SK-N-SH treated with all-trans-retinoic acid at 6 μM for 48 hours (cell line): Measurements from ENCODE around the gene UNC5B.

Experiments used
- ARNTL ChIP-seq: fragments of 450-650 bp; formaldehyde crosslinking; IDR thresholded peaks from 2 replicates; pipeline ENCODE4 v1.5.0; 2020; ENCODE audit warnings: low read depth, mild to moderate bottlenecking, moderate library complexity, borderline replicate concordance
- ISL1 ChIP-seq: fragments of 250-450 bp; sonication (Bioruptor Pico); IDR thresholded peaks from 2 replicates; pipeline ENCODE4 v2.1.2; 2022; ENCODE audit warnings: mild to moderate bottlenecking, moderate library complexity
- OSR1 ChIP-seq: fragments of 250-450 bp; sonication (Bioruptor Pico); IDR thresholded peaks from 2 replicates; pipeline ENCODE4 v1.8.0; 2022; ENCODE audit warnings: moderate library complexity, mild to moderate bottlenecking, inconsistent platforms
- TCF4 ChIP-seq: fragments of 250-450 bp; sonication (Bioruptor Pico); IDR thresholded peaks from 2 replicates; pipeline ENCODE4 v1.8.0; 2021; ENCODE audit warnings: mild to moderate bottlenecking, moderate library complexity, borderline replicate concordance
- ZFP3 ChIP-seq: fragments of 250-450 bp; sonication (Bioruptor Pico); IDR thresholded peaks from 2 replicates; pipeline ENCODE4 v1.5.0; 2020; ENCODE audit warnings: mild to moderate bottlenecking, moderate library complexity
- ZNF565 ChIP-seq: fragments of 450-650 bp; formaldehyde crosslinking; conservative IDR thresholded peaks from 2 replicates; pipeline ENCODE4 v1.5.0; 2020; ENCODE audit warnings: low read depth, mild to moderate bottlenecking, moderate library complexity
- TF ChIP-seq, protein P1 (sequence below): fragments of 250-450 bp; sonication (Bioruptor Pico); IDR thresholded peaks from 2 replicates; pipeline ENCODE4 v1.5.1; 2021; ENCODE audit warnings: mild to moderate bottlenecking, moderate library complexity
- TF ChIP-seq, protein P2 (sequence below): fragments of 250-450 bp; sonication (Bioruptor Pico); IDR thresholded peaks from 2 replicates; pipeline ENCODE4 v1.5.1; 2020; ENCODE audit warnings: low read depth, mild to moderate bottlenecking, moderate library complexity

- no peak for TF ChIP-seq ZFP3 (CRISPR knock-in tag)
- TF ChIP-seq, protein P1, sequence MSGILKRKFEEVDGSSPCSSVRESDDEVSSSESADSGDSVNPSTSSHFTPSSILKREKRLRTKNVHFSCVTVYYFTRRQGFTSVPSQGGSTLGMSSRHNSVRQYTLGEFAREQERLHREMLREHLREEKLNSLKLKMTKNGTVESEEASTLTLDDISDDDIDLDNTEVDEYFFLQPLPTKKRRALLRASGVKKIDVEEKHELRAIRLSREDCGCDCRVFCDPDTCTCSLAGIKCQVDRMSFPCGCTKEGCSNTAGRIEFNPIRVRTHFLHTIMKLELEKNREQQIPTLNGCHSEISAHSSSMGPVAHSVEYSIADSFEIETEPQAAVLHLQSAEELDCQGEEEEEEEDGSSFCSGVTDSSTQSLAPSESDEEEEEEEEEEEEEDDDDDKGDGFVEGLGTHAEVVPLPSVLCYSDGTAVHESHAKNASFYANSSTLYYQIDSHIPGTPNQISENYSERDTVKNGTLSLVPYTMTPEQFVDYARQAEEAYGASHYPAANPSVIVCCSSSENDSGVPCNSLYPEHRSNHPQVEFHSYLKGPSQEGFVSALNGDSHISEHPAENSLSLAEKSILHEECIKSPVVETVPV: no peak
- no peak for TF ChIP-seq OSR1 (CRISPR knock-in tag)
- TF ChIP-seq ISL1 (CRISPR knock-in tag): no peak
- TF ChIP-seq TCF4 (CRISPR knock-in tag): no peak
- TF ChIP-seq, protein P2, sequence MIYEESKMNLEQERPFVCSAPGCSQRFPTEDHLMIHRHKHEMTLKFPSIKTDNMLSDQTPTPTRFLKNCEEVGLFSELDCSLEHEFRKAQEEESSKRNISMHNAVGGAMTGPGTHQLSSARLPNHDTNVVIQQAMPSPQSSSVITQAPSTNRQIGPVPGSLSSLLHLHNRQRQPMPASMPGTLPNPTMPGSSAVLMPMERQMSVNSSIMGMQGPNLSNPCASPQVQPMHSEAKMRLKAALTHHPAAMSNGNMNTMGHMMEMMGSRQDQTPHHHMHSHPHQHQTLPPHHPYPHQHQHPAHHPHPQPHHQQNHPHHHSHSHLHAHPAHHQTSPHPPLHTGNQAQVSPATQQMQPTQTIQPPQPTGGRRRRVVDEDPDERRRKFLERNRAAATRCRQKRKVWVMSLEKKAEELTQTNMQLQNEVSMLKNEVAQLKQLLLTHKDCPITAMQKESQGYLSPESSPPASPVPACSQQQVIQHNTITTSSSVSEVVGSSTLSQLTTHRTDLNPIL: no peak
- no peak for TF ChIP-seq ZNF565 (CRISPR knock-in tag)
- no peak for TF ChIP-seq ARNTL (CRISPR knock-in tag)
Measured at GRCh38 chr10:71308985-71309384, 96.6 kb downstream of the UNC5B start.
